T-cell (primary cell): ENCODE results near the gene LIM2. TPM values are rescaled to one million over a fixed set of nuclear protein-coding genes. Genes with fewer than 3 reads are reported as not detected.

ENCODE experiments used
- ATAC-seq, 4 experiments: fragments of 200-7000 bp in 3 of 4; fragments of 150-1000 bp in 1 of 4; cut with Tn5 transposase; replicated peaks in 1 of 4; 1 replicate in 3 of 4; 2 replicates in 1 of 4; pipeline ENCODE4 v1.10.0; 2021; ENCODE audit warnings: moderate library complexity in 3 of 4, mild to moderate bottlenecking in 2 of 4, moderate number of reproducible peaks in 1 of 4
- CTCF ChIA-PET, 2 donors: fragments of 300-600 bp; sonication (Branson Sonifier 250); formaldehyde crosslinking; loops; one replicate each; lab custom pipeline; 2022; ENCODE audit warnings: antibody characterized with exemption in 2 of 2; lab: Charles Lee
- POLR2A ChIA-PET, 2 donors: fragments of 300-600 bp; sonication (Branson Sonifier 250); formaldehyde crosslinking; loops; one replicate each; lab custom pipeline; 2022; ENCODE audit warnings: antibody characterized with exemption in 2 of 2; lab: Charles Lee
- DNase-seq, 35 experiments: peaks; one replicate each; pipeline versions ENCODE4 v3.0.0 to v3.0.0-alpha.2; 2013 to 2023
- H3K27ac ChIP-seq: one replicate; pipeline ENCODE4 v1.5.1; 2013; ENCODE audit warnings: low read length
- H3K27me3 ChIP-seq, 2 experiments: replicated peaks in 1 of 2; 1 replicate in 1 of 2; 2 replicates in 1 of 2; pipeline versions ENCODE4 v1.6.1 to v1.7.0; 2013; ENCODE audit warnings: low read length in 1 of 2, mixed read lengths in 1 of 2; ENCODE audit not compliant: control insufficient read depth in 2 of 2, insufficient read depth in 2 of 2; ENCODE audit errors: extremely low read depth in 1 of 2
- H3K36me3 ChIP-seq, 2 donors: 1 replicate in 1 of 2; 2 replicates in 1 of 2; pipeline versions ENCODE4 v1.6.1 to v1.7.0; 2013; ENCODE audit warnings: low read length in 1 of 2; ENCODE audit not compliant: control insufficient read depth in 2 of 2, insufficient read depth in 1 of 2; ENCODE audit errors: extremely low read depth in 1 of 2
- H3K4me1 ChIP-seq, 2 experiments: 1 replicate in 1 of 2; 2 replicates in 1 of 2; pipeline versions ENCODE4 v1.6.1 to v1.7.0; 2013; ENCODE audit warnings: low read length in 2 of 2, mixed read lengths in 1 of 2; ENCODE audit not compliant: insufficient read depth in 2 of 2, control insufficient read depth in 1 of 2; ENCODE audit errors: extremely low read depth in 1 of 2
- H3K4me3 ChIP-seq, 2 donors: 1 replicate in 1 of 2; 2 replicates in 1 of 2; pipeline versions ENCODE4 v1.5.1 to v1.7.0; 2013; ENCODE audit warnings: mild to moderate bottlenecking in 2 of 2, low read length in 1 of 2, moderate library complexity in 1 of 2; ENCODE audit not compliant: control insufficient read depth in 1 of 2; ENCODE audit errors: extremely low read depth in 1 of 2
- H3K9me3 ChIP-seq: 2 replicates; pipeline ENCODE4 v1.7.0; 2013
- H3K27ac Mint-ChIP-seq, 2 donors: one replicate each; pipeline ENCODE4 v1.8.0; 2020 to 2021; ENCODE audit warnings: mild to moderate bottlenecking in 2 of 2, mixed read lengths in 2 of 2
- H3K27me3 Mint-ChIP-seq, 2 donors: one replicate each; pipeline ENCODE4 v1.8.0; 2021 to 2022; ENCODE audit warnings: mixed read lengths in 2 of 2
- H3K36me3 Mint-ChIP-seq: one replicate; pipeline ENCODE4 v1.8.0; 2021; ENCODE audit warnings: mixed read lengths
- H3K4me1 Mint-ChIP-seq, 3 donors: one replicate each; pipeline ENCODE4 v1.8.0; 2020 to 2022; ENCODE audit warnings: mixed read lengths in 3 of 3, mild to moderate bottlenecking in 1 of 3
- H3K4me3 Mint-ChIP-seq, 3 donors: one replicate each; pipeline ENCODE4 v1.8.0; 2020 to 2022; ENCODE audit warnings: mild to moderate bottlenecking in 3 of 3, mixed read lengths in 3 of 3, moderate library complexity in 3 of 3
- H3K9me3 Mint-ChIP-seq, 3 donors: one replicate each; pipeline ENCODE4 v1.8.0; 2020 to 2022; ENCODE audit warnings: mixed read lengths in 3 of 3
- WGBS: methylation state at CpG from one replicate; pipeline ENCODE4 v1.1.5; 2013; ENCODE audit warnings: missing lambda C conversion rate; ENCODE audit not compliant: insufficient coverage; 5-methylcytosine and 5-hydroxymethylcytosine counted together
- total RNA-seq, 35 experiments: library from RNA in 6 of 35; stranded (reverse) in 6 of 35; fragments of 120-200 nt in 1 of 35; gene quantifications; one replicate each; pipeline versions ENCODE4 v1.2.1 to v1.2.4 and lab custom pipeline; 2013 to 2026

Gene LIM2
- total RNA-seq, 5 donors from 2014 or later (not counting 1 experiment from before 2014, with no cell fraction given): not detected

- H3K27ac ChIP-seq: no peak overlapping the region
- 100% methylated on average over 1 of the region's 2 CpGs for WGBS
- H3K27me3 ChIP-seq: no peaks in the 10 kb centered on the region
- peaks cover 12 to 63% of the 10 kb centered on the region in 2 experiments for H3K4me1 ChIP-seq
- H3K9me3 ChIP-seq: no peaks in the 10 kb centered on the region
- ATAC-seq: no peak
- Mint-ChIP-seq H3K9me3 (no peaks in the 10 kb centered on the region), H3K4me1 (peaks cover 29 to 53% (median 40%) of the 10 kb centered on the region in 3 donors), H3K4me3 (no peak overlapping the region), H3K36me3 (no peaks in the 10 kb centered on the region), H3K27ac (no peak overlapping the region), H3K27me3 (no peaks in the 10 kb centered on the region)
- CTCF ChIA-PET: no interaction called here
- DNase-seq: no peak
- H3K4me3 ChIP-seq: no peak overlapping the region
- POLR2A ChIA-PET: no interaction called here
- no peaks in the 10 kb centered on the region for H3K36me3 ChIP-seq
Observed at GRCh38 chr19:51377422-51377821, 10.4 kb downstream of the LIM2 start.

DNA sequence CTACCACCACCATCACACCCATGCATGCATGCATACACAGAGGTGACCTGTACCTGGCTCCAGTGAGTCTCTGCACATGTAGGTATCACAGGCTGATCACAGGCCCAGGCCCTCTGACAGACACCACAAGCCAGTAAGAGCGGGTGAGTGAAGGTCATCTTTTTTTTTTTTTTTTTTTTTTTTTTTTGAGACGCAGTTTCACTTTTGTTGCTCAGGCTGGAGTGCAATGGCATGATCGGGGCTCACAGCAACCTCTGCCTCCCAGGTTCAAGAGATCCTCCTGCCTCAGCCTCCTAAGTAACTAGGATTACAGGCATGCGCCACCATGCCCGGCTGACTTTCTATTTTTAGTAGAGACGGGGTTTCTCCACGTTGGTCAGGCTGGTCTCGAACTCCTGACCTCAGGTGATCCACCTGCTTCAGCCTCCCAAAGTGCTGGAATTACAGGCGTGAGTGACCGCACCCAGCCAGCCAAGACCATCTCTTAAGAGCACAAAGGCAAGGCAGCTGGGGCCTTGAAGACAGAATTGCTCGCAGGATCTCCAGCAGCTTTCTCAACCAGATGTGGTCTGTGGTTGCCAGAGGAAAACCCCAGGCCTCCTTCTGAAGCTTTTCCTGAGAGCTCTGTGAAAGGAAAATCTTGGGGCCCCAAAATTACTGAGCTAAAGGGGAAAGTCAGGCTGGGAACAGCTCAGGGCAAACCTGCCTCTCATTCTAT lies 12.1 kb downstream of the LIM2 start:
- CTCF ChIA-PET: no interaction called here
- POLR2A ChIA-PET: no interaction called here
- Histone ChIP-seq H3K4me3 (no peak overlapping the region), H3K27me3 (no peaks in the 10 kb centered on the region), H3K9me3 (no peaks in the 10 kb centered on the region), H3K27ac (peak overlapping the region; percentile 87), H3K4me1 (peaks cover 18 to 72% of the 10 kb centered on the region in 2 experiments), H3K36me3 (no peaks in the 10 kb centered on the region)
- H3K36me3 Mint-ChIP-seq: no peaks in the 10 kb centered on the region
- H3K4me1 Mint-ChIP-seq: peaks cover 47 to 66% (median 57%) of the 10 kb centered on the region in 3 donors
- peak overlapping the region in 1 of 3 donors; percentile 25 for H3K4me3 Mint-ChIP-seq
- no peaks in the 10 kb centered on the region for H3K9me3 Mint-ChIP-seq
- H3K27ac Mint-ChIP-seq: peak overlapping the region; percentile 64 to 86
- no peaks in the 10 kb centered on the region for H3K27me3 Mint-ChIP-seq
- ATAC-seq (no peak), DNase-seq (peak in 1 of 35 experiments; percentile 71)
- WGBS: 1% methylated on average over 7 of the region's 11 CpGs

GRCh38 chr19:51372649-51373504 lies 14.9 kb downstream of the LIM2 start, which contains the start of gene NKG7:
Gene NKG7 (minus strand): TSS chr19:51372654. CDS start chr19:51372535, 119 bp downstream.
- H3K9me3 ChIP-seq: no peaks in the 10 kb centered on the region
- peak within 1 kb of the TSS; percentile 89 for H3K27ac Mint-ChIP-seq
- no peaks in the 10 kb centered on the region for H3K9me3 Mint-ChIP-seq
- DNase-seq (peak; percentile 26 to 83 (median 59)), ATAC-seq (peak; percentile 61 to 74 (median 68))
- ChIA-PET CTCF (interaction anchor here in 1 of 2 donors (1.9 kb wide), 1 partner anchor 22 kb away, joined by 10 read pairs; no protein-coding TSS in a partner anchor), POLR2A (interaction anchor here (0.6 to 1.0 kb wide), 2 partner anchors 22 to 46 kb away, joined by 3 read pairs; no protein-coding TSS in a partner anchor)
- H3K4me1 Mint-ChIP-seq: peaks cover 59 to 74% (median 67%) of the 10 kb centered on the region in 3 donors
- H3K4me1 ChIP-seq: peaks cover 18 to 90% of the 10 kb centered on the region in 2 experiments
- no peaks in the 10 kb centered on the region for H3K27me3 ChIP-seq
- H3K27me3 Mint-ChIP-seq: no peaks in the 10 kb centered on the region
- no CpG with 5 or more reads among the region's 9 CpGs for WGBS
- no peaks in the 10 kb centered on the region for H3K36me3 Mint-ChIP-seq
- peak within 1 kb of the TSS; percentile 61 to 96 (median 96) for H3K4me3 Mint-ChIP-seq
- H3K27ac ChIP-seq: peak within 1 kb of the TSS; percentile 87
- H3K36me3 ChIP-seq: no peaks in the 10 kb centered on the region
- H3K4me3 ChIP-seq: peak within 1 kb of the TSS; percentile 17 to 75

GRCh38 chr19:51372021-51372648 lies 15.6 kb downstream of the LIM2 start:
- H3K4me3 Mint-ChIP-seq: peak overlapping the region; percentile 61 to 96 (median 96)
- Histone ChIP-seq H3K4me1 (peaks cover 18 to 98% of the 10 kb centered on the region in 2 experiments), H3K27ac (peak overlapping the region; percentile 87), H3K36me3 (no peaks in the 10 kb centered on the region), H3K9me3 (no peaks in the 10 kb centered on the region), H3K27me3 (no peaks in the 10 kb centered on the region), H3K4me3 (peak overlapping the region; percentile 17 to 75)
- H3K36me3 Mint-ChIP-seq: no peaks in the 10 kb centered on the region
- CTCF ChIA-PET: interaction anchor here in 1 of 2 donors (1.9 kb wide), 1 partner anchor 23 kb away, joined by 10 read pairs; no protein-coding TSS in a partner anchor
- no peaks in the 10 kb centered on the region for H3K9me3 Mint-ChIP-seq
- H3K27ac Mint-ChIP-seq: peak overlapping the region; percentile 89
- DNase-seq (no peak), ATAC-seq (no peak)
- 78% methylated on average over 12 of the region's 18 CpGs for WGBS
- H3K27me3 Mint-ChIP-seq: no peaks in the 10 kb centered on the region
- POLR2A ChIA-PET: interaction anchor here in 1 of 2 donors (1.0 kb wide), 1 partner anchor 23 kb away, joined by 3 read pairs; no protein-coding TSS in a partner anchor
- peaks cover 64 to 81% (median 72%) of the 10 kb centered on the region in 3 donors for H3K4me1 Mint-ChIP-seq

DNA sequence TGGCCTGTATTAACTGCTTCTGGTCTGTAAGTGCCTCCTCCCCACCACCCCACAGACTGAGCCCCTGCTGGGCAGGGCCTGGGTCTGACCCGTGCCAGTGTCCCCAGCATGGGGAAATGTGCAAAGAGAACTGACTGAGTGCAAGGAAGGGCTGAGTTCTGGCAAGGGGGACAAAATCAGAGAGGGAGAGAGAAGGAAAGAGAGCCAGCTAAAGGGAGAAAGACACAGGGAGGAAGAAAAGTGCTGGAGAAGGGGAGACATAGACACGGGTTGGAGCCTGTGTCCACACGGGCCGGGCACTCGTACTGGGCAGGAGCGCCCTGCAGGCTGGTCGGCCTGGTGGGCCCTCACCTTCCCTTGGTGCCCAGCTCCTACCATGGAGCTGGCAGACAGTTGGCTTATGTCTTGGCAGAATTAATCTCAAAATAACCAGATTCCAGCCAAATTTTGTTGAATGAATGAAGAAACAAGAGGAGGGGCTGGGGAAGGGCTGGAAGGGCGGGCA lies 16.5 kb downstream of the LIM2 start:
- H3K4me3 ChIP-seq: peak overlapping the region in 1 of 2 donors; percentile 75
- ChIA-PET CTCF (interaction anchor here in 1 of 2 donors (0.5 kb wide), 1 partner anchor 24 kb away, joined by 3 read pairs; no protein-coding TSS in a partner anchor), POLR2A (interaction anchor here in 1 of 2 donors (0.7 kb wide), 1 partner anchor 18 kb away, joined by 3 read pairs; no protein-coding TSS in a partner anchor)
- H3K9me3 ChIP-seq: no peaks in the 10 kb centered on the region
- H3K27me3 Mint-ChIP-seq: no peaks in the 10 kb centered on the region
- no peak for ATAC-seq
- H3K27ac ChIP-seq: peak overlapping the region; percentile 87
- peak overlapping the region; percentile 89 for H3K27ac Mint-ChIP-seq
- no peak for DNase-seq
- H3K27me3 ChIP-seq: no peaks in the 10 kb centered on the region
- 67% methylated on average over 5 of the region's 8 CpGs for WGBS
- no peaks in the 10 kb centered on the region for H3K9me3 Mint-ChIP-seq
- H3K4me3 Mint-ChIP-seq: peak overlapping the region; percentile 61 to 96 (median 96)
- no peaks in the 10 kb centered on the region for H3K36me3 Mint-ChIP-seq
- peaks cover 18 to 96% of the 10 kb centered on the region in 2 experiments for H3K4me1 ChIP-seq
- H3K4me1 Mint-ChIP-seq: peaks cover 70 to 82% (median 73%) of the 10 kb centered on the region in 3 donors
- H3K36me3 ChIP-seq: no peaks in the 10 kb centered on the region
